Thyroid gland (tissue), 4 donors: ENCODE measurements around the gene OR7C1. TPM values are rescaled to one million over a fixed set of nuclear protein-coding genes. Genes with fewer than 3 reads are reported as not detected.
"Not testable (repeated sequence)": the region's sequence is repeated elsewhere in the genome, so short reads cannot be mapped to it uniquely, and the experiment has no call there.

ENCODE experiments used
- DNase-seq, 2 donors: peaks; one replicate each; pipeline ENCODE4 v3.0.0-alpha.2; 2019
- H3K27ac ChIP-seq, 3 donors: fragments of 200-600 bp; sonication (generic); 1 replicate in 2 of 3; 2 replicates in 1 of 3; pipeline ENCODE4 v1.5.1; 2016 to 2019; ENCODE audit warnings: mild to moderate bottlenecking in 1 of 3, moderate library complexity in 1 of 3
- H3K27me3 ChIP-seq: fragments of 200-600 bp; sonication (generic); one replicate; pipeline ENCODE4 v1.5.1; 2019
- H3K36me3 ChIP-seq, 2 donors: fragments of 200-600 bp; sonication (generic); one replicate each; pipeline ENCODE4 v1.5.1; 2016 to 2019
- H3K4me1 ChIP-seq, 2 donors: fragments of 200-600 bp; sonication (generic); one replicate each; pipeline ENCODE4 v1.5.1; 2017 to 2019
- H3K4me3 ChIP-seq, 3 donors: fragments of 200-600 bp; sonication (generic); replicated peaks in 1 of 3; 1 replicate in 2 of 3; 2 replicates in 1 of 3; pipeline ENCODE4 v1.5.1; 2016; ENCODE audit warnings: mild to moderate bottlenecking in 1 of 3
- H3K9me3 ChIP-seq: fragments of 200-600 bp; sonication (generic); one replicate; pipeline ENCODE4 v1.5.1; 2017
- CTCF ChIP-seq, 6 experiments: fragments of 200-600 bp in 3 of 6; fragments of 450-650 bp in 3 of 6; sonication (generic) in 3 of 6; IDR thresholded peaks; one replicate each; pipeline ENCODE4 v1.5.1; 2016 to 2019; ENCODE audit warnings: antibody characterized with exemption in 6 of 6, mild to moderate bottlenecking in 2 of 6, inconsistent platforms in 1 of 6, moderate library complexity in 1 of 6
- POLR2A ChIP-seq, 2 donors: fragments of 450-650 bp; IDR thresholded peaks; one replicate each; pipeline ENCODE4 v1.6.1; 2017; ENCODE audit warnings: antibody characterized with exemption in 2 of 2, mild to moderate bottlenecking in 2 of 2, moderate library complexity in 1 of 2
- WGBS, 2 donors: methylation state at CpG; one replicate each; pipeline ENCODE4 v1.1.5; 2017; 5-methylcytosine and 5-hydroxymethylcytosine counted together
- intact Hi-C: fragments of 100-400 bp; cut with DNase I; formaldehyde crosslinking; loops from one replicate; pipeline ENCODE4 v1.15.1; 2023
- total RNA-seq, 4 donors: library from RNA; depleted of rRNA; stranded (reverse); fragments of >200 nt; gene quantifications; one replicate each; pipeline ENCODE4 v1.2.3, GENCODE V29; 2016

Gene OR7C1
- total RNA-seq, 4 donors from 2014 or later = under 0.01 TPM; not detected in 3

GRCh38 chr19:14779151-14779550 lies 55.8 kb downstream of the OR7C1 start:
- Histone ChIP-seq H3K27ac (no peak overlapping the region), H3K9me3 (no peaks in the 10 kb centered on the region), H3K4me1 (no peaks in the 10 kb centered on the region), H3K4me3 (no peak overlapping the region), H3K36me3 (no peaks in the 10 kb centered on the region), H3K27me3 (peaks cover 3% of the 10 kb centered on the region)
- intact Hi-C loops = no loop called here
- TF ChIP-seq POLR2A (IDR thresholded peaks at IDR 0.05) (no peak), CTCF (IDR thresholded peaks at IDR 0.05) (no peak)
- DNase-seq = no peak
- 49 to 54% methylated on average over 5 of the region's 5 CpGs for WGBS, 2 donors

GRCh38 chr19:14778110-14778845 lies 56.7 kb downstream of the OR7C1 start, which contains the start of gene ADGRE2:
ADGRE2 (minus strand) TSS chr19:14778560; CDS start chr19:14776756, 1,804 bp downstream.
- H3K9me3 ChIP-seq, H3K4me3 ChIP-seq, H3K36me3 ChIP-seq, H3K27me3 ChIP-seq, DNase-seq, H3K4me1 ChIP-seq, H3K27ac ChIP-seq, intact Hi-C loops: not testable (repeated sequence)
- WGBS, 2 donors = 72 to 78% methylated on average over 12 of the region's 12 CpGs

GRCh38 chr19:14777645-14778044 lies 57.3 kb downstream of the OR7C1 start:
- H3K27me3 ChIP-seq, H3K4me1 ChIP-seq, intact Hi-C loops, H3K36me3 ChIP-seq, H3K27ac ChIP-seq, H3K9me3 ChIP-seq, DNase-seq, H3K4me3 ChIP-seq: not testable (repeated sequence)
- WGBS, 2 donors = 93 to 97% methylated on average over 4 of the region's 4 CpGs

GRCh38 chr19:14775869-14776586 lies 59.0 kb downstream of the OR7C1 start:
- Histone ChIP-seq H3K4me1 (no peaks in the 10 kb centered on the region), H3K27me3 (peaks cover 3% of the 10 kb centered on the region), H3K36me3 (no peaks in the 10 kb centered on the region), H3K9me3 (no peaks in the 10 kb centered on the region), H3K27ac (no peak overlapping the region), H3K4me3 (no peak overlapping the region)
- 3 to 9% methylated on average over 11 to 21 of the region's 22 CpGs for WGBS, 2 donors
- DNase-seq = no peak
- TF ChIP-seq POLR2A (IDR thresholded peaks at IDR 0.05) (no peak), CTCF (IDR thresholded peaks at IDR 0.05) (no peak)
- intact Hi-C loops = no loop called here

- 81% methylated on average over 8 of the region's 8 CpGs for WGBS, 2 donors
Measured at GRCh38 chr19:14775326-14775725, 59.7 kb downstream of the OR7C1 start.

GRCh38 chr19:14774373-14774772 lies 60.6 kb downstream of the OR7C1 start:
- H3K4me3 ChIP-seq = no peak overlapping the region
- no peak overlapping the region for H3K27ac ChIP-seq
- WGBS, 2 donors = 63 to 78% methylated on average over 8 to 10 of the region's 10 CpGs
- H3K9me3 ChIP-seq = no peaks in the 10 kb centered on the region
- DNase-seq = no peak
- no peaks in the 10 kb centered on the region for H3K36me3 ChIP-seq
- H3K4me1 ChIP-seq = no peaks in the 10 kb centered on the region
- intact Hi-C loops = no loop called here
- TF ChIP-seq POLR2A (IDR thresholded peaks at IDR 0.05) (no peak), CTCF (IDR thresholded peaks at IDR 0.05) (no peak)
- H3K27me3 ChIP-seq = peaks cover 3% of the 10 kb centered on the region

More at GRCh38 chr19:14775326-14775725, 59.7 kb downstream of the OR7C1 start:
- H3K4me1 ChIP-seq, H3K4me3 ChIP-seq, H3K36me3 ChIP-seq, H3K27ac ChIP-seq, H3K9me3 ChIP-seq, intact Hi-C loops, DNase-seq, H3K27me3 ChIP-seq: not testable (repeated sequence)

- H3K4me1 ChIP-seq, DNase-seq, H3K9me3 ChIP-seq, H3K27me3 ChIP-seq, intact Hi-C loops, H3K27ac ChIP-seq, H3K4me3 ChIP-seq, H3K36me3 ChIP-seq: not testable (repeated sequence)
- 84 to 100% methylated on average over 1 to 9 of the region's 9 CpGs for WGBS, 2 donors
Measured at GRCh38 chr19:14773722-14774121, 61.3 kb downstream of the OR7C1 start.
